ENCODE measurements around the gene GMPPA. TPM values are rescaled to one million over a fixed set of nuclear protein-coding genes. Genes with fewer than 3 reads are reported as not detected.

GMPPA gene
- total and polyA plus RNA-seq, 5 donors from 2014 or later, result 17.2 to 35.1 (median 25.9) TPM

GRCh38 chr2:219532378-219532649, 33.6 kb downstream of the GMPPA start:
- no peak overlapping the region for H3K27ac Mint-ChIP-seq
- H3K9me3 Mint-ChIP-seq, result peaks cover 0 to 3% (median 0%) of the 10 kb centered on the region in 7 donors
- Histone ChIP-seq H3K4me1 (ENCODE audit: control insufficient read depth, insufficient read depth, low read length, poor library complexity, severe bottlenecking) (no peaks in the 10 kb centered on the region), H3K27me3 (ENCODE audit: control insufficient read depth, insufficient read depth, low read length) (peaks cover 14% of the 10 kb centered on the region), H3K4me3 (ENCODE audit: low read depth, low read length) (no peak overlapping the region), H3K27ac (ENCODE audit: insufficient read depth, low read length, poor library complexity, severe bottlenecking) (no peak overlapping the region), H3K36me3 (ENCODE audit: control insufficient read depth, insufficient read depth, low read length) (no peaks in the 10 kb centered on the region), H3K9me3 (ENCODE audit: control insufficient read depth in 2 of 2, low read length in 2 of 2) (no peaks in the 10 kb centered on the region)
- ATAC-seq (ENCODE audit: low read depth in 2 of 2) (no peak), DNase-seq (no peak)
- H3K36me3 Mint-ChIP-seq, result no peaks in the 10 kb centered on the region
- H3K4me3 Mint-ChIP-seq, result no peak overlapping the region
- peaks cover 42% of the 10 kb centered on the region for H3K27me3 Mint-ChIP-seq
- H3K4me1 Mint-ChIP-seq, result peaks cover 0 to 4% (median 0%) of the 10 kb centered on the region in 4 donors

DNA sequence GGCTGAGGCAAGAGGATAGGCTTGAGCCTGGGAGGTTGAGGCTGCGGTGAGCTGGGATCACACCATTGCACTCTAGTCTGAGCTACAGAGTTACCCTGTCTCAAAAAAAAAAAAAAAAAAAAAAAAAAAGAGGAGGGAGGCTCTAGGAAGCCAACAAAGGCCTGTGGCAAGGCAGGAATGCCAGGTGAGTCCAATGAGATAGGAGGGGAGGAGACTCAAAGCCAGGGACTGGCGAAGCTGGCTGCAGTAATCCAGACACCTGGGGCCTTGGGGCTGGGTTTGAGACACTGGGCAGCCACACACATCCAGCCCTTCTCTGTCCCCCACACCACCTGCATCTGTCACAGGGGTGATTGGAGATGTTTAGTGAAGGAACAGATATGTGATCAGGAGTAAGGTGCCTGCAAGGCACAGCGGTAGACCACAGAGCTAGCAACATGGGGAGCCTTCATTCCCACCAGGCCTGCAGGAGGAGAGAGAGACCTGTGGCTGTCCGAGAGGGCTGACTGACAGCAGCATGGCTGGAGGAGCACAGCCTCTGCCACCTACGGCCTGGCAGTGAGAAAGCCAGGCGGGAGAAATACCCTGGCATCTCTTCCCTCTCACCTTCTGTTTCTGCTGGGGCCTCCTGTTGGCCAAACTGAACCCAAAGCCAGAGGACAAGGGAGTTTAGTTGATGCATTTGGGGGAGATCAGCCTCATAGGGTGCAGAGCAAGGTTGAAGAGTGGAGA, 35.4 kb downstream of the GMPPA start:
- Histone ChIP-seq H3K9me3 (ENCODE audit: control insufficient read depth in 2 of 2, low read length in 2 of 2) (no peaks in the 10 kb centered on the region), H3K36me3 (ENCODE audit: control insufficient read depth, insufficient read depth, low read length) (no peaks in the 10 kb centered on the region), H3K27me3 (ENCODE audit: control insufficient read depth, insufficient read depth, low read length) (peaks cover 7% of the 10 kb centered on the region), H3K4me3 (ENCODE audit: low read depth, low read length) (no peak overlapping the region), H3K4me1 (ENCODE audit: control insufficient read depth, insufficient read depth, low read length, poor library complexity, severe bottlenecking) (no peaks in the 10 kb centered on the region), H3K27ac (ENCODE audit: insufficient read depth, low read length, poor library complexity, severe bottlenecking) (no peak overlapping the region)
- Mint-ChIP-seq H3K27ac (peak overlapping the region in 2 of 3 donors; percentile 24 to 71), H3K36me3 (no peaks in the 10 kb centered on the region), H3K27me3 (peaks cover 24% of the 10 kb centered on the region), H3K4me3 (no peak overlapping the region), H3K4me1 (peaks cover 0 to 4% (median 0%) of the 10 kb centered on the region in 4 donors), H3K9me3 (peaks cover 0 to 3% (median 0%) of the 10 kb centered on the region in 7 donors)
- DNase-seq (no peak), ATAC-seq (ENCODE audit: low read depth in 2 of 2) (no peak)

GRCh38 chr2:219536425-219536824, 37.7 kb downstream of the GMPPA start:
- H3K4me1 Mint-ChIP-seq, result peaks cover 0 to 8% (median 3%) of the 10 kb centered on the region in 4 donors
- peaks cover 10% of the 10 kb centered on the region for H3K27me3 Mint-ChIP-seq
- Histone ChIP-seq H3K27ac (ENCODE audit: insufficient read depth, low read length, poor library complexity, severe bottlenecking) (no peak overlapping the region), H3K4me3 (ENCODE audit: low read depth, low read length) (no peak overlapping the region), H3K9me3 (ENCODE audit: control insufficient read depth in 2 of 2, low read length in 2 of 2) (no peaks in the 10 kb centered on the region), H3K27me3 (ENCODE audit: control insufficient read depth, insufficient read depth, low read length) (peaks cover 2% of the 10 kb centered on the region), H3K36me3 (ENCODE audit: control insufficient read depth, insufficient read depth, low read length) (no peaks in the 10 kb centered on the region), H3K4me1 (ENCODE audit: control insufficient read depth, insufficient read depth, low read length, poor library complexity, severe bottlenecking) (no peaks in the 10 kb centered on the region)
- H3K36me3 Mint-ChIP-seq, result no peaks in the 10 kb centered on the region
- no peak overlapping the region for H3K27ac Mint-ChIP-seq
- DNase-seq, result no peak
- H3K4me3 Mint-ChIP-seq, result no peak overlapping the region
- peaks cover 0 to 2% (median 0%) of the 10 kb centered on the region in 7 donors for H3K9me3 Mint-ChIP-seq
- no peak for ATAC-seq (ENCODE audit: low read depth in 2 of 2)

GRCh38 chr2:219536967-219537366, 38.3 kb downstream of the GMPPA start:
- Mint-ChIP-seq H3K9me3 (peaks cover 0 to 2% (median 0%) of the 10 kb centered on the region in 7 donors), H3K4me1 (peaks cover 0 to 13% (median 5%) of the 10 kb centered on the region in 4 donors), H3K27ac (no peak overlapping the region), H3K36me3 (no peaks in the 10 kb centered on the region), H3K4me3 (no peak overlapping the region), H3K27me3 (peaks cover 5% of the 10 kb centered on the region)
- peaks cover 2% of the 10 kb centered on the region for H3K27me3 ChIP-seq (ENCODE audit: control insufficient read depth, insufficient read depth, low read length)
- no peak overlapping the region for H3K4me3 ChIP-seq (ENCODE audit: low read depth, low read length)
- H3K4me1 ChIP-seq (ENCODE audit: control insufficient read depth, insufficient read depth, low read length, poor library complexity, severe bottlenecking), result peaks cover 3% of the 10 kb centered on the region
- H3K9me3 ChIP-seq (ENCODE audit: control insufficient read depth in 2 of 2, low read length in 2 of 2), result no peaks in the 10 kb centered on the region
- no peak overlapping the region for H3K27ac ChIP-seq (ENCODE audit: insufficient read depth, low read length, poor library complexity, severe bottlenecking)
- H3K36me3 ChIP-seq (ENCODE audit: control insufficient read depth, insufficient read depth, low read length), result no peaks in the 10 kb centered on the region
- no peak for DNase-seq
- no peak for ATAC-seq (ENCODE audit: low read depth in 2 of 2)

- no peak overlapping the region for H3K27ac Mint-ChIP-seq
- peaks cover 4% of the 10 kb centered on the region for H3K27me3 Mint-ChIP-seq
Measured at GRCh38 chr2:219537657-219538488, 39.2 kb downstream of the GMPPA start.

GRCh38 chr2:219538504-219538951, 39.8 kb downstream of the GMPPA start:
- Mint-ChIP-seq H3K9me3 (no peaks in the 10 kb centered on the region), H3K4me3 (no peak overlapping the region), H3K36me3 (no peaks in the 10 kb centered on the region), H3K27me3 (peaks cover 4% of the 10 kb centered on the region), H3K4me1 (peaks cover 0 to 22% (median 13%) of the 10 kb centered on the region in 4 donors), H3K27ac (no peak overlapping the region)
- DNase-seq (no peak), ATAC-seq (ENCODE audit: low read depth in 2 of 2) (no peak)
- Histone ChIP-seq H3K27me3 (ENCODE audit: control insufficient read depth, insufficient read depth, low read length) (no peaks in the 10 kb centered on the region), H3K36me3 (ENCODE audit: control insufficient read depth, insufficient read depth, low read length) (no peaks in the 10 kb centered on the region), H3K27ac (ENCODE audit: insufficient read depth, low read length, poor library complexity, severe bottlenecking) (no peak overlapping the region), H3K9me3 (ENCODE audit: control insufficient read depth in 2 of 2, low read length in 2 of 2) (no peaks in the 10 kb centered on the region), H3K4me3 (ENCODE audit: low read depth, low read length) (no peak overlapping the region), H3K4me1 (ENCODE audit: control insufficient read depth, insufficient read depth, low read length, poor library complexity, severe bottlenecking) (peaks cover 15% of the 10 kb centered on the region)

More at GRCh38 chr2:219537657-219538488, 39.2 kb downstream of the GMPPA start:
- Histone ChIP-seq H3K27ac (ENCODE audit: insufficient read depth, low read length, poor library complexity, severe bottlenecking) (no peak overlapping the region), H3K4me1 (ENCODE audit: control insufficient read depth, insufficient read depth, low read length, poor library complexity, severe bottlenecking) (peaks cover 12% of the 10 kb centered on the region), H3K27me3 (ENCODE audit: control insufficient read depth, insufficient read depth, low read length) (peaks cover 2% of the 10 kb centered on the region), H3K9me3 (ENCODE audit: control insufficient read depth in 2 of 2, low read length in 2 of 2) (no peaks in the 10 kb centered on the region), H3K4me3 (ENCODE audit: low read depth, low read length) (no peak overlapping the region), H3K36me3 (ENCODE audit: control insufficient read depth, insufficient read depth, low read length) (no peaks in the 10 kb centered on the region)
- H3K9me3 Mint-ChIP-seq, result peaks cover 0 to 2% (median 0%) of the 10 kb centered on the region in 7 donors
- DNase-seq, result no peak
- peaks cover 0 to 22% (median 13%) of the 10 kb centered on the region in 4 donors for H3K4me1 Mint-ChIP-seq
- no peak overlapping the region for H3K4me3 Mint-ChIP-seq
- no peaks in the 10 kb centered on the region for H3K36me3 Mint-ChIP-seq
- no peak for ATAC-seq (ENCODE audit: low read depth in 2 of 2)

DNA sequence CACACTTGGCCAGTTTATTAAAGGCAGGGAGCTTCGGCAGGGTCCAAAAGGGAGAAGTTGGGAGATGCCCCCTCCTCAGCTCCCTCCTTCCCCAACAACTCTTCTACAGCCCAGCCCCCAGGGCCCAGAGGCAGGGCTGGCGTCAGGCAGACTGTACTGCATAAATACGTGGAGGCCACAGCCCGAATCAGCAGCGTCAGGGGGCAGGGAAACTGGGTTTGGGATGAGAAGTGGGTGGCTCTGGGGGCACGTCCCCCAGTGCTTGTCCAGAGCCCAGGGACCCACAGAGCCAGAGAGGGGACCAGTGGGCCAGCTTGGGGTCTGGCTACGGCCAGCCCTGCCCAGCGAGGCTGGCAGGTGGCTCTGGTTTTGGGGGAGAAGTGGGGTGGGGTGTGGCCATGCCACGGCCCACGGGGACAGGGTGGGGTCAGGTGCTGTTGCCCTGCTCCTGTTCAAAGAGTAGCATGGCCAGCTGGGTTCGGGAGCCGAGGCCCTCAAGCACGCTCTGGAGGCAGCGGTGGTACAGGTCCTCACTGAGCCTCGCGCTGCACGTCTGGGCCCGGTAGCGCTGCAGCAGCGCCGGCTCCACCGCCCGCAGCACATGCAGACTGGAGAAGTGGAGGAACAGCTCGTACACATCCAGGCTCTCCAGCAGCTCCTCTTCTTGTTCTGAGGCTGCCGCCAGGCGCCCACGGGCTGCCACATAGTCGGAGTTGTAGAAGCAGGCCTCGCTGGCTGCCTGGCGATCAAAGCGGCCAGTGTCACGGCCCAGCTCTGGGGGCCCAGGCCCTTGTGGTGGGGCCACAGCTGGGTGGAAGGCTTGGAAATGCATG, 40.5 kb downstream of the GMPPA start:
- H3K4me1 Mint-ChIP-seq, result peaks cover 0 to 23% (median 14%) of the 10 kb centered on the region in 4 donors
- H3K4me3 Mint-ChIP-seq, result peak overlapping the region in 1 of 4 donors; percentile 43
- H3K4me1 ChIP-seq (ENCODE audit: control insufficient read depth, insufficient read depth, low read length, poor library complexity, severe bottlenecking), result peaks cover 17% of the 10 kb centered on the region
- H3K4me3 ChIP-seq (ENCODE audit: low read depth, low read length), result no peak overlapping the region
- H3K27ac Mint-ChIP-seq, result no peak overlapping the region
- H3K27me3 Mint-ChIP-seq, result peaks cover 5% of the 10 kb centered on the region
- no peaks in the 10 kb centered on the region for H3K9me3 Mint-ChIP-seq
- H3K27me3 ChIP-seq (ENCODE audit: control insufficient read depth, insufficient read depth, low read length), result no peaks in the 10 kb centered on the region
- DNase-seq (no peak), ATAC-seq (ENCODE audit: low read depth in 2 of 2) (no peak)
- H3K36me3 Mint-ChIP-seq, result no peaks in the 10 kb centered on the region
- H3K9me3 ChIP-seq (ENCODE audit: control insufficient read depth in 2 of 2, low read length in 2 of 2), result no peaks in the 10 kb centered on the region
- H3K27ac ChIP-seq (ENCODE audit: insufficient read depth, low read length, poor library complexity, severe bottlenecking), result no peak overlapping the region
- no peaks in the 10 kb centered on the region for H3K36me3 ChIP-seq (ENCODE audit: control insufficient read depth, insufficient read depth, low read length)
